NAMALWA (cell line): Measurements from ENCODE around the gene MDP1.
"Not testable (repeated sequence)": the region's sequence is repeated elsewhere in the genome, so short reads cannot be mapped to it uniquely, and the experiment has no call there.

Experiments used
- DNase-seq: peaks from one replicate; pipeline ENCODE4 v3.0.0-alpha.2; 2015; ENCODE audit warnings: low spot score

MDP1 gene

DNA sequence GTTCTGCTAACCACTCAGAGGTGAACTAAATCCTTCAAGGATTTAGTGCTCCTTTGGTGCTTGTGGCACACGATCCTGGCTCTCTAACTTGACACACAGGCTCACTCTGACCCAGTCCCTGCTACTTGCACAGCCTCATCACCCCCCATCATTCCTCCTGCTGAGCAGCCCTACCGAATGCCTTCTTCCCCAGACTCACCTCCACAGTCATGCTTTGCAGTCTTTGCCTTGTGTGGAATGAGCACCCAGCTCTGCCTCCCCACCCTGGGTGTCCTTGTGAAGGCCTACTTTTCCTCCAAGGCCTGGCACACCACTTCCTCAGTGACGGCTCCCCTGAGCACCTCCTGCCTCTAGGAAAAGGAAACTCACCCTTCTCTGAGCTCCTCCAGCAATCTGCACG, 34.5 kb upstream of the MDP1 start:
- no peak for DNase-seq

DNA sequence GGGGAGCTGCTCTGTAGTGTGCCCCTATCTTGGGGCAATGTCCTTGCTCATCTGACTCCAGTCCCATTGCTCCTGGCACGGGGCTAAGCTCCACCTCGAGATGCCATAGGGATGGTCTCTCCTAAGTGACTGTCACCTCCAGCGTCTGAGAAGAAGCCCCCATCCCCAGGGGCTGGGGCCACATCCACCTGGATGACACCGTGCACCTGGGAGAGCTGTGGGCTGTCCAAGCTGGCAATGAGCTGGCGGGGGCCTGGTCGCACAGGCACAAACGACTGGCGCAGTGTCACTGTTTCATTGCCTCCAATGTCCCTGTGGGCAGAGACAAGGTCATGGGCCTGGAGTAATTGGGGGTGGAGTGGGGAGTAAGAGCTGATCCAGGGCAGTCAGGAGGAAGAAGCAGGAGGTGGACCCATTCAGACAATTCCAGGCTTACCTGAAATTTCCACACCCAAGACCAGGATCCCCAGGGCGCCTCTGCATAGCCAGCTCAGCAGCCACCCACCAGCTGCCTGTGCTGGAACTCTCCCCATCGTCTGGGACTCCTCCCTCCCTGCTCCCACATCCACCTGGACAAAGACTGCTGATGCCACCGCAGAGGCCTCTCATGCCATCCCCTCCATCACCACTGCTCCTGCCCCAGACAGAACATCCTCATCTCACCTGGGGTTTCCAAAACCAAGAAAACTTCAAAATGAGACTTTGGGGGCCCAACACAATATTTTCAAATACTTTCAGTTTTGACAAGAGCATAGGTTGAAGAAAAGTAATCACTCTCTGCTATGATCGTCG, 33.6 kb upstream of the MDP1 start:
- no peak for DNase-seq

DNA sequence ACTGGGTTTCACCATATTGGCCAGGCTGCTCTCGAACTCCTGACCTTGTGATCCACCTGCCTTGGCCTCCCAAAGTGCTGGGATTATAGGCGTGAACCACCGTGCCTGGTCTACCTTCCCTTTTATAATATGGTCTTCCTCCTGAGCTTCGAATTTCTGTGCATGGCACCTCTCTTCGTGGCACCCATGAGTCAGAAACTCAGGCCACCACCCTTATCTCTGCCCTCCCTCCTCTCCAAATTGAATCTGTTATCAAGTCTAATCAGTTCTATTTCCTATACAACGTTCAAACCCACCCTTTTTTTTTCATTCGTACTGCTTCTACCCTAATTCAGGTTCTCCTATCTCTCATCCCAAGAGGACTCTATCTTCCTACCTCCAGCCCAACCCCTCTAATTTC, 31.6 kb upstream of the MDP1 start:
- no peak for DNase-seq

DNA sequence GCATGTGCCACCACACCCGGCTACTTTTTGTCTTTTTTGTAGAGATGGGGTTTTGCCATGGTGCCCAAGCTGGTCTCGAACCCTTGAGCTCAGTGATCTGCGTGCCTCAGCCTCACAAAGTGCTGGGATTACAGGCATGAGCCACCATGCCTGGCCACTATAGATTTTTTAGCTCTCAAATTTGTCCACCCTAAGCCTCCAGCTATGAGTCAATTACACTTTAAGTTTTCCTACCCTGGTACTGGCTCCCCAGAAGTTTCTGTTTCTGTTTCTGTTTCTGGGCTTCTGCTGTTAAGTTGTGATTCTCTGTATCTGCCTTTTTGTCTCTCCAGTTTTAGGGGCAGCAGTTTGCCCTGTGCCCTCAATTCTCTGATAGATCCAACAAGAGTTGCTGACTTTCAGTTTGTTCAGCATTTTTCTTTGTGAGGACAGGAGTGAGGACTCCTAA, 30.9 kb upstream of the MDP1 start:
- DNase-seq, result peak; percentile 48

DNA sequence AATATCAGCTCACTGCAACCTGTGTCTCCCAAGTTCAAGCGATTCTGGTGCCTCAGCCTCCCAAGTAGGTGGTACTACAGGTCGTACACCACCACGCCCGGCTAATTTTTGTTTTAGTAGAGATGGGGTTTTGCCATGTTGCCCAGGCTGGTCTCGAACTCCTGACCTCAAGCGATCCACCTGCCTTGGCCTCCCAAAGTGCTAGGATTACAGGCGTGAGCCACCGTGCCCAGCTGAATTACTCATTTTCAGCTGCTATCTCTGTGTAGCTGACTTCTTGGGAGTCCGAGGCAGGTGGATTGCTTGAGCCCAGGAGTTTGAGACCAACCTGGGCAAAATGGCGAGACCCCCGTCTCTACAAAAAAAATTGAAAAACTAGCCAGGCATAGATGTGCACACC, 29.5 kb upstream of the MDP1 start:
- DNase-seq, result not testable (repeated sequence)

DNA sequence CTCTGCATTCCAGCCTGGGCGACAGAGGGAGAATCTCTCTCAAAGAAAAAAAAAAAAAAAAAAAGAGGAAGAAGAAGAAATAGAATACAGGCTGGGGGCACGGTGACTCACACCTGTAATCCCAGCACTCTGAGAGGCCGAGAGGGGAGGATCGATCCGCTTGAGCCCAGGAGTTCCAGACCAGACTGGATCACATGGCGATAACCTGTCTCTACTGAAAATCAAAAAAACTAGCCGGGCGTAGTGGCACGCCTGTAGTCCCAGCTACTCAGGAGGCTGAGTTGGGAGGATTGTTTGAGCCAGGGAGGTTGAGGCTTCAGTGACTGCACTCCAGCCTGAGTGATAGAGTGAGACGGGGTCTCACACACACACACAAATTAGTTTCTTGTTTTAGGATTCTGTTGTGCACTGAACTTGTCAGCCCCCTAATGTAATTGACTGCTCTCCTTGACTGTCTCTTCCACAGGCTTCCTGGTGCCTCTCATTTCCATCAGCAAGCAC, 27.5 kb upstream of the MDP1 start:
- peak; percentile 35 for DNase-seq

DNA sequence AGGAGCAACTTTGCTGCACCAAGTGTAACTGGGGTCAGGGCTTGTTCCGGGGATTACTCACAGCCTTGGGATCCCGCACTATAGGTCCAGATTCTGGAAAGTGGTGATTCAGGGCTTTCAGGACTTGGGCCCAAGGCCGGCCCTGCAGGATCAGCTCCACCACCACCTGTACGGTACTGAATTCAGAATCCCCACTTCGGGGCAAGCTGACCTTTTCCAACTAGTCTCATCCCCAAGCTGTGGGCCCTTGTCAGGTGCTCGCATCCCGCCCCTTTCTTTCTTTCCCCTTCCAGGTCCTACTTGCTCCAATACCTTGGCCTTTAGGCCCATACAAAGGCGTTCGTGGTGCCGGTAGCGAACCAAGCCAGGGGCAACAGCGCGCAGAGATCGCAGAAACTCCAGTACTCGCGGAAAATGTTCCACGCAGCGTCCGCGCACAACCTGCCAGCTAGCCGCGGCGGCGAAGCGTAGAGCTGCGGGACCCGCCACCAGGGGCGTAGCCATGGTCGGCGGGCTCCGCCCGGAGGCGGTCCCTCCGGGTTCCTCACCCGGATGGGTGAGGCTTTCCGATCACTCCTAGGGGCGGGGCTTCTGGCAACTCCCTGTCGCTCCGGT, 26.1 kb upstream of the MDP1 start:
- peak; percentile 96 for DNase-seq

DNA sequence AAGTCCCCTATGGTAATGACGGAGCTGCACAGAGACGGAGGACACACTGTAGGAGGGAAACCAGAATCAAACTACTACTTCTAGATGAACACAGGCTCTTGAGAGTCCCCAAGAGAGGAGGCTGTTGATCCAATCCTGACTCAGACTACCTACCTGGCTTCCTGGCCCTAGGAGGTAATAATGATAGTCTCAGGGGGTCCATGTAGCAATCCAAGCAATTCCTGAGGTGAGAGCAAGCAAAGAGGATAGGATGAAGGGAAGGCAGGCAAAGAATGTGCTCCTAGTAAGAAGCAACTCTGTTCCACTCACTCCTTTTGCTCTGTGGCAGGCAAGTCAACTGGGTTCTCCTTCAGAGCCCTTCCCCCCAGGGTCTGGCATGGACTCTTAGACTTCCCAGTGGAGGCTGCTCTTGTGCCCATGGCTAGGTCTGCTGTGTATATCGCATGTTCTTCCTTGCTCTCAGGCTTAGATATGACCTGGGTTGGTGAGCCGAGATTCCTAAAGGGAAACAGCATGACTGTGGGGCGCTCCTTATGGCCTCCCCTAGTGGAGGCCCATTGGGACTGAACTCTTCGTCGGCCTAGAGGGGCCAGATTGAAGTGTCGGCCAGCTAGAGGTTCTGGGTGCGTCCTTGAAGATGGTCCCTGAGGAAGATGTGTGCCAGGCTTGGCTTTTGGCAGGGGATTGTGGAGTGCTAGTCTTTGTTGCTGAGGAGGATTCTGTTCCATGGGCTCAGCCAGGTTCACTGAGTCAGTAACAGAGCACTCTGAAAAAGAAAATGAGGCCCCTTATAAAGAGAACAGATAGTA, 24.4 kb upstream of the MDP1 start:
- no peak for DNase-seq

DNA sequence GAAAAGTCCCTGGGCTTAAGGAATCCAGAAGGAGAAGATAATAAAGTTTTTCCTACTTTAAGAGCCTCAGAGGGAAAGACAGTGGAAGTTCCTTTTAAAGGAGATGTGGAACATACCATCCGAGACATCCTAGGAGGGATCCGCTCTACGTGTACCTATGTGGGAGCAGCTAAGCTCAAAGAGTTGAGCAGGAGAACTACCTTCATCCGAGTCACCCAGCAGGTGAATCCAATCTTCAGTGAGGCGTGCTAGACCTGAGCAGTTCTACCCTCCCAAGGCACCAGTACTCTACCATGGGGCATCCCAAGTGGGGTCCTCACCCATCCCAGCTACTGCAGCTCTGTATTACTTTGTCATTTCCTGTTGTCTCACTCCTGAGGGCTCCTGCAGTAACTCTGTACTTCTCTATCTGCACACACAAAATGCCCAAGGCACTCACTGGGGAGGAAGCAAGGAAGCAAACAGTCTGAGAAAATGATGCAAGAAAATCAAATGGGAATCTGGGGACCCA, 22.7 kb upstream of the MDP1 start:
- no peak for DNase-seq

DNA sequence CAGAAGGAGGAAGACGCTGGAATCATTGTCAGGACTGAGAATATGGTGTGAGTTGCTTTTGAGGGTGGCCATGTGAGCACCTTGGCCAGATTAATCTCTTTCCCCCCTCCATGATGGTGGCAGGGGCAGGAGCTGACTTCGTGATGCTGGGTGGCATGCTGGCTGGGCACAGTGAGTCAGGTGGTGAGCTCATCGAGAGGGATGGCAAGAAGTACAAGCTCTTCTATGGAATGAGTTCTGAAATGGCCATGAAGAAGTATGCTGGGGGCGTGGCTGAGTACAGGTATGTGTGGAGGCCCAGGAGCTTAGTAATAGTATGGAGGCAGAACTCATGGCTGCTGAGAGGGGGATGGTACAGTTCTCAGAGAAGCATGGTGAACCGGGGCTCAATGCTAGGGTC, 22.3 kb upstream of the MDP1 start:
- no peak for DNase-seq

DNA sequence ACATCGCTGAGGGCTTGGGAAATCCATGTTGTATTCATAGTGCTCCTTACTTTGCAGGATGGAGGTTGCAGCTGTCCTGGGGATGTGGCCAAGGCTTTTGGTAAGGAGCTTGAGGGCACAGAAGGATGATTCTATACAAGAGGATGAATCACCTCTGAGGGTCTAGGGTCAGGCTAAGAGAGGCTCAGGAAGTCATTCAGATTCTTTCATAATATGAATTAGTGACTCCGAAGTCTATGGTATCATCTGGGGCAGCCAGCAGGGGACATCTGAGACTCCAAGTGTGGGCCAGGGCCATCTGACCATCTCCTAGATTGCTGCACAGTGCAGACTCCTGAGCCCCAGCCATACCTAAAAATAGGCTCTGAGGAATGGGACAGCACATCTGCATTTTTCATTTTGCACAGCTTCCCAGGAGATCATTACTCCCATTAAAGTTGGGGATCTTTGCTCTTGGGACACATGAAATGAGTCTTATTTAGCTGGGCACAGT, 21.6 kb upstream of the MDP1 start:
- DNase-seq, result no peak

DNA sequence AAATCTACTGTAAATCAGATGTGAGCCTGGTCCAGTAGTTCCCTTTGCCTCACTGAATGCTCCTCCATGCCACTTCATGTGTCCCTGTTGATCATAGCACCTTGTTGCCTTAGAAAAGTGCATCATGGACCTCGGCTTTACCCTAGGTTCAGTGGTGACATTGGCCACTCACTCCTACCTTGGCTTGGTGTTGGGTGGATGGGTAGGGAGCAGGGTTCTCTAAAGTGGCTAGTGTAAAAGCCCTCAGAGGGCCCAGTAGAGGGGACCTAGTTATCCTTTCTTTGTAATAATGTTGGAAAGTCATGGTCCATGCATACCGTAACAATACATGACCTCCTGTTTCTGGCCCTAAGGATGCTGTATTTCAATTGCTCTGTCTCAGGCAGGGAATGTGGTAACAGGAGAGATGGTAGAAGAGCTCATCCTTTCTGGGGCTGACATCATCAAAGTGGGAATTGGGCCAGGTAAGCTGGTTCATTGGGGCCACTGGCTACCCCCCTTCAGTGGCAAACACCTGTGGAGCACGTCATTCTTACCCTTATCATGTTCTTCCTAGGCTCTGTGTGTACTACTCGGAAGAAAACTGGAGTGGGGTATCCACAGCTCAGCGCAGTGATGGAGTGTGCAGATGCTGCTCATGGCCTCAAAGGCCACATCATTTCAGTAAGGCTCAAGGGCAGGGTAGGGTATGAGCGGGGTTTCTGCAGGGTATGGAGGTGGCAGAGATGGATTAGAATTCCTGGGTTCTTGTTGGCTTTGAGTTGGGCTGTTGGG, 21.0 kb upstream of the MDP1 start:
- no peak for DNase-seq

DNA sequence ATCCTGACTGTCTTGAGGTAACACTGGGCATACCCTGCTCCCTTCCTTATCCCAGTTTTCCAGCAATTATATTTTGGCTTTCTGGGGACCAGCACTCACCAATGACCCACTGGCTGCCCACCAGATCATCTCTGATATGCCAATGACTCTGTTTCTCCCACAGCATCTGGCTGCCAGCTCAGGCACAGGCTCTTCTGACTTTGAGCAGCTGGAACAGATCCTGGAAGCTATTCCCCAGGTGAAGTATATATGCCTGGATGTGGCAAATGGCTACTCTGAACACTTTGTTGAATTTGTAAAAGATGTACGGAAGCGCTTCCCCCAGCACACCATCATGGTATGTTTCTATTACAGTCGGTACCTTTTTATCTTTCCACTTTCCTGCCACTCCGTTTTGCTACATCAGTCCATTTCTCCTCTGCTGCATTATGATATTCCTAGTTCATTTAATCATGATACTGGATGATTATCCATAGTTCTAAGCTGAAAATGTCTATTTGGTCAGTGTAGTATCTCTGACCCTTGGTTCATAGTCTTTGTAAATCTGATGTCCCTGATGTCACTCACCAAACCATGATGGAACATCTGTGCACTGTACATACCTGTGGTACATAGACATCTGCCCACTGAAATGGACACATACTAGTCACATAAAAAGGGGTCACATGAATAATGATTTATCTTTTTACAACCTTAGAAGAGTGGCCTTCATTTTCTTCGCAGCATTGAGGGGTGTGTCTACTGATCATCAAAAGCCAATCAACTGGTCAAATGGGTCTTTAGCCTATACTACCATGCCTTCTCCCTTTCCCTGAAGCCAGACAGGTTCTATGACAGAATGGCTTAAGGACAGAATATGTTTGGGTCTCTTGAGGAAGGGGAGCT, 20.2 kb upstream of the MDP1 start:
- DNase-seq, result no peak

DNA sequence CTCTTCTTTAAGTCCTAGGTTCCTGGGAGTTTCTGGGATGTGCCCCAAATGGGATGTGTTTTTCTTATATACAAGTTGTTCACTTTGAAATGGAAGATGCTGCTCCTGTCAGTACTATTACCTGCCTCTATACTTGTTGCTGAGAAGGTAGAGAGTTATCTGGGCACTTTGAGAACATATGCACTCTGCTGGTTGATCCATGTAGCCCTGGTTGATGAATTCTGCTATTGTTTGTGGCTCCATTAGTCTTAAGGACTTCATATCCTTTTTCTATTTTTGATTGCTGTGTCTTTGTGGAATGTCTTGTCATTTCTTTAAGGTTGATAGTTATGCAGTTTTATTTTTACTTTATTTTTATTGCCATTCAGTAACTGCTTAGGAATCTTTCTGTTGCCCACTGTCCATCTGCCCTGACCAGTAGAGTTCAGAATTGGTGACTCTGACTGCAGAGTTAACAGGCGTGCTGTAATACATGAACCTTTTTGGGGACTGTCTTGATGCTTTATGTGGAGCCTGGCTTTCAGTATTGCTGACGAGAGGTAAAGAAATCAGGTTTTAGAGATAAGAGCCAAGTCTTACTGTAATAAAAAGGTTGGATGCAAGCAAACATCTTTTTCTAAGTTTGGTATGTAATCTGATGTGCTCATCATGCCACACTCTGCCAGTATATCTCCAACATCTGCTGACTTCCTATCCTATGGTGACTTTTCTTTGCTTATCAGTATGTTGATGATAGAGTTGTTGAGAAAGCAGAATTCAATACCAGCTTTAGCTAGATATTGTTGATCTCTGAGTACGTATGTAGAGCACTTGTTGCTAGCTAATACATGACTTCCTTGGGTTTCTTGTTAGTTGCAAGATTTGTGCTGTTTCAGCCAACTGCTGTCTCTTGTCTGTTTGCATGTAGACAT, 18.5 kb upstream of the MDP1 start:
- no peak for DNase-seq

DNA sequence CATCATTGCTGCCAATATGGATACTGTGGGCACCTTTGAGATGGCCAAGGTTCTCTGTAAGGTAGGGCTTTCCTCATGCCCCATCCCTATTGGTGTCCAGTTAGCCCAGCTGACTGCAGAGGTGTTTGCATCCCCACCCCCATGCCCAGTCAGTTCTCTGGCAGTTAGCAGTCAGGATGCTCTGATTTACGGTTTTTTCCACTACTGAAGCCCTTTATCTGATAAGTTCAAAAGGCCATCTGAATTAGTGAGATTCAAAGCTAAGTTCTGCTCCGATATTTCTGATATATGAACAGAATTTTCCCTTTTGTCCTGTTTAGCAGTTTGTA, 17.6 kb upstream of the MDP1 start:
- no peak for DNase-seq

DNA sequence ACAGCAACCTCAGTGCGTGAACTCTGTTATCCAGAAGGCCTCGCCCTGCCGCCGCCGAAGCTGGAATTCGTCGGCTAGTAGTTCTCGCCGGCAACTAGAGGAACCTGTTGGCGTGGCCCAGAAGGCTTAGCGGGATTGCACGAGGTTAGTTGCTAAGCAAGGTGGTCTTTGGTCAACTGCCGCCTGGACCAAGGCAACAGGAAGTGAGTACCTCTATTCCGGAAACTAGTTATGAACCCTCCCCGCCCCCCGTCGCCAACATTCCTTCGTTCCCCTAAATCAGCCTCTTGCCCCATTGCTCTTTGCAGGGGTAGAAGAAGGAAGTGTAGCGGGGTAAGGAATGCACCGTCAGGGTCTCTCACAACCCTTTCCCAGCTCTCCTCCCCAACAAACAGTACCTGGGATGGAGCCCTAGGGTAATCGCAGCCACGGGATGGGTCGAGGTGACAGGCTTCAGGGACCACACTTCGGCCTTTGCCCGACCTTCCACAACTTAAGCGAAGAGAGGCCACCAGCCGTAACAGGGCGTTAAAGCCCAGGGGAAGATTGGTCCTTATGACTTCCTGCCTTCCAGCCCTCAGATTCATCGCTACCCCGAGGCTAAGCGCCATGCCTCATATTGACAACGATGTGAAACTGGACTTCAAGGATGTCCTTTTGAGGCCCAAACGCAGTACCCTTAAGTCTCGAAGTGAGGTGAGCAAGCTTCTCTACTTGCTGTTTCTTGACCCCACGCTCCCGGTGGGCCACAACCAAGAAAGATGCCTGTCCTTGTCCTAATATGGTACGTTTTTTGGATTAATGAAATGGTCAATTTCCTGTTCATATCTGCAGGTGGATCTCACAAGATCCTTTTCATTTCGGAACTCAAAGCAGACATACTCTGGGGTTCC, 17.0 kb upstream of the MDP1 start, which contains the start of gene GMPR2:
GMPR2 (plus strand) TSS at position 285 of the 893 bp plus-strand sequence; CDS start at position 610, 325 bp downstream.
- DNase-seq, result no peak

DNA sequence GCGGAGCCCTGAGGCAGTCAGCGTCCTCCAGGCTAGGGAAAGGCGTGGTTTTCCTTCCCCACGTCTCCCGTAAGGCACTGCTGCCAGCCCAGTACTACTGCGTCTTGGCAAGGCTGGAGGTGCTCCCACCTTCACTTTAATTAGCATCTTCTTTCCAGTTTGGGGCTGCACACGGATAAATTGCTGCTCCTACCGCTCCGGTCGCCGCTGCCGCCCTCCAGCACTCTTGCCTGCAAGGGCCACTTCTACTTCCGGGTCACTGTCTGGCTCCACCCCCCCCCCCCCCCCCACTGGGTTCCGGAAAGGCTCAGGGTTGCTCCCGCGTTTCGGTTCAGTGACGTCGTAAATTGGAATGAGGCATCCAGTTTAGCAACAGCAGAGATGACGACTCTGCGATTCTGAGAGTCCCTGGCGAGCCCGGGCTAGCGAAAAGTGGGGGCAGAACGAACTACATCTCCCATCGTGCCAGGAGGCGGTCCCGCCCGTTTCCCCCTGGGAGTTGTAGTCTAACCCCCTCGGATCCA, 16.3 kb upstream of the MDP1 start, which contains the start of gene NEDD8:
NEDD8 (minus strand) TSS at position 247 of the 524 bp plus-strand sequence; CDS start at position 147, 100 bp downstream.
- peak; percentile 90 for DNase-seq
